Parathyroid adenoma (tissue), 2 donors: ENCODE data around the gene HMX1.

Experiments used
- H2AFZ ChIP-seq: fragments of 300-600 bp; sonication (generic); one replicate; pipeline ENCODE4 v1.7.0; 2017; ENCODE audit warnings: antibody characterized with exemption, mild to moderate bottlenecking
- H3K27ac ChIP-seq: fragments of 300-600 bp; sonication (generic); one replicate; pipeline ENCODE4 v1.7.0; 2017
- H3K27me3 ChIP-seq: fragments of 300-600 bp; sonication (generic); one replicate; pipeline ENCODE4 v1.7.0; 2017; ENCODE audit warnings: low read length; ENCODE audit not compliant: control insufficient read depth, insufficient read depth
- H3K36me3 ChIP-seq: fragments of 300-600 bp; sonication (generic); one replicate; pipeline ENCODE4 v1.7.0; 2017; ENCODE audit warnings: low read length; ENCODE audit not compliant: control insufficient read depth, insufficient read depth
- H3K4me1 ChIP-seq: fragments of 300-600 bp; sonication (generic); one replicate; pipeline ENCODE4 v1.7.0; 2017; ENCODE audit warnings: control low read depth
- H3K4me2 ChIP-seq: fragments of 300-600 bp; sonication (generic); one replicate; pipeline ENCODE4 v1.7.0; 2017; ENCODE audit warnings: low read length
- H3K4me3 ChIP-seq: fragments of 300-600 bp; sonication (generic); one replicate; pipeline ENCODE4 v1.7.0; 2017; ENCODE audit warnings: low read depth, low read length
- H3K79me2 ChIP-seq: fragments of 300-600 bp; sonication (generic); one replicate; pipeline ENCODE4 v1.7.0; 2017; ENCODE audit warnings: control low read depth
- H3K9ac ChIP-seq: fragments of 300-600 bp; sonication (generic); one replicate; pipeline ENCODE4 v1.7.0; 2017; ENCODE audit warnings: mild to moderate bottlenecking
- H3K9me3 ChIP-seq: fragments of 300-600 bp; sonication (generic); one replicate; pipeline ENCODE4 v1.7.0; 2017; ENCODE audit warnings: low read length; ENCODE audit not compliant: control insufficient read depth
- TF ChIP-seq, protein P1 (sequence below): fragments of 300-600 bp; sonication (generic); IDR thresholded peaks from one replicate; pipeline ENCODE4 v1.7.0; 2017; ENCODE audit warnings: antibody characterized with exemption, mild to moderate bottlenecking
- donor health status: primary hyperparathyroidism.

Gene HMX1

GRCh38 chr4:8904666-8905065 is 33.0 kb upstream of the HMX1 start:
- H3K79me2 ChIP-seq: no peaks in the 10 kb centered on the region
- no peak overlapping the region for H3K4me2 ChIP-seq
- H3K27ac ChIP-seq: no peak overlapping the region
- no peak overlapping the region for H3K4me3 ChIP-seq
- no peaks in the 10 kb centered on the region for H3K9me3 ChIP-seq
- H3K9ac ChIP-seq: no peak overlapping the region
- no peaks in the 10 kb centered on the region for H3K27me3 ChIP-seq
- TF ChIP-seq, protein P1, sequence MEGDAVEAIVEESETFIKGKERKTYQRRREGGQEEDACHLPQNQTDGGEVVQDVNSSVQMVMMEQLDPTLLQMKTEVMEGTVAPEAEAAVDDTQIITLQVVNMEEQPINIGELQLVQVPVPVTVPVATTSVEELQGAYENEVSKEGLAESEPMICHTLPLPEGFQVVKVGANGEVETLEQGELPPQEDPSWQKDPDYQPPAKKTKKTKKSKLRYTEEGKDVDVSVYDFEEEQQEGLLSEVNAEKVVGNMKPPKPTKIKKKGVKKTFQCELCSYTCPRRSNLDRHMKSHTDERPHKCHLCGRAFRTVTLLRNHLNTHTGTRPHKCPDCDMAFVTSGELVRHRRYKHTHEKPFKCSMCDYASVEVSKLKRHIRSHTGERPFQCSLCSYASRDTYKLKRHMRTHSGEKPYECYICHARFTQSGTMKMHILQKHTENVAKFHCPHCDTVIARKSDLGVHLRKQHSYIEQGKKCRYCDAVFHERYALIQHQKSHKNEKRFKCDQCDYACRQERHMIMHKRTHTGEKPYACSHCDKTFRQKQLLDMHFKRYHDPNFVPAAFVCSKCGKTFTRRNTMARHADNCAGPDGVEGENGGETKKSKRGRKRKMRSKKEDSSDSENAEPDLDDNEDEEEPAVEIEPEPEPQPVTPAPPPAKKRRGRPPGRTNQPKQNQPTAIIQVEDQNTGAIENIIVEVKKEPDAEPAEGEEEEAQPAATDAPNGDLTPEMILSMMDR: no peak
- H3K4me1 ChIP-seq: no peaks in the 10 kb centered on the region
- H3K36me3 ChIP-seq: no peaks in the 10 kb centered on the region
- no peak overlapping the region for H2AFZ ChIP-seq

DNA sequence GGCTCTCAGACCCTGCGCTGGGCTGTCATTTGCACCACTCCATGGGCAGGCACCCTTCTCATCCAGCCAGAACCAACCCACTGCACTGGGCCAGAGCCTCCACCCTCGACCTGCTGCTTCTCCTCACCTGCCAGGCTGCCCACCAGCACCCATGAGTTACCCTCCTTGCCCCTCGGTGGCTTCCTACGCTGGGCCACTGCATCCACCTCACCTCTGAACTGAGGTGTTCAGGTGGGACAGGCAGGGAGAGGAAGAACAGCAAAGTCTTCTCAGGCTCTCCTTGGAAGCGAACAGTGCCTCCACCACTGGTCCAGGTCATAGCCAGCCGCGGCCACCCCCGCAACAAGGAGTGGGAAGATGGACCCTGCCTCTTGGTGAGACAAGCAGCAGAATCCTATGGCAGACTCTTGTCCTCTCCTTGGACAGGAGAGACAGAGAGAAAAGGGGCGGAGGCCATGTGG is 32.4 kb upstream of the HMX1 start:
- H3K4me1 ChIP-seq: no peaks in the 10 kb centered on the region
- H3K27ac ChIP-seq: no peak overlapping the region
- no peak overlapping the region for H3K4me3 ChIP-seq
- no peaks in the 10 kb centered on the region for H3K27me3 ChIP-seq
- no peaks in the 10 kb centered on the region for H3K79me2 ChIP-seq
- H3K4me2 ChIP-seq: no peak overlapping the region
- TF ChIP-seq, protein P1: no peak
- H3K36me3 ChIP-seq: no peaks in the 10 kb centered on the region
- H2AFZ ChIP-seq: no peak overlapping the region
- H3K9me3 ChIP-seq: no peaks in the 10 kb centered on the region
- no peak overlapping the region for H3K9ac ChIP-seq

DNA sequence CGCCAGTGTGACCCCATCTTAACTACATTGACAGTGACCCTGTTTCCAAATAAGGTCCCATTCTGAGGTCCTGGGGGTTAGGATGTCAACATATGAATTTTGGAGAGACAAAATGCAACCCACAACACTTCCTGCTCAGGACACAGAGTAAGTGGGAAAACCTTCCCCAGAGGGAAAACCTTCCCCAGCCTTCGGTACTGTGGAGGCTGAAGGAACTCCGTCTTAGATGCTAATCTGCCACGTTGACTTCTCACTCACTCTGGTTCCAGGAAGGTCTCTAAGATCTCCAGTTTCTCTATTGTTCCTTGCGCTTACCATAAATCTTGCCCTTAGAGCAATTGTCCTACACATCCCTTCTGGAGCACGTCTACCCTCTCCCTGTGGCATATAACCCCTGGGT is 29.7 kb upstream of the HMX1 start:
- Histone ChIP-seq H3K36me3 (no peaks in the 10 kb centered on the region), H2AFZ (no peak overlapping the region), H3K4me3 (no peak overlapping the region), H3K4me1 (no peaks in the 10 kb centered on the region), H3K9ac (no peak overlapping the region), H3K79me2 (no peaks in the 10 kb centered on the region), H3K4me2 (no peak overlapping the region), H3K9me3 (no peaks in the 10 kb centered on the region), H3K27ac (no peak overlapping the region), H3K27me3 (no peaks in the 10 kb centered on the region)
- TF ChIP-seq, protein P1: no peak

DNA sequence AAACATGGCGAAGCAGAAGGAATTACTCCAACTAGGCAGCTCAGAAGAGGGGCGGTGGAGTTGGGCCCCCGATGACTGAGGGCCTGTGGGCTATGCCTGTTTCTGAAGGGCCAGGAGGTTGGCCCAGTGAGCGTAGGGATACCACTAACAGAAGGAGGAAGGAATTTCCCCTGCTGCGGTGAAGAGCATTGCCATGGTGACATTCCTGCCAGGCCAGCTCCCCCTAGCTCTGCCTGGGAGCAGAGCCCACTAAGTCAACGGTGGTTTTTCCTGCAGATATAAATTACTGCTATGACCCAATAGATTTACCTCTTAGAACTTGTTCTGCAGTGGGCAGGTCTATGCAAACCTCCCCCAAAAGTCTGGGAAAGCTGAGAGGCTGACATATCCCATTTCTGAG is 28.9 kb upstream of the HMX1 start:
- no peak overlapping the region for H2AFZ ChIP-seq
- no peaks in the 10 kb centered on the region for H3K9me3 ChIP-seq
- no peaks in the 10 kb centered on the region for H3K79me2 ChIP-seq
- no peaks in the 10 kb centered on the region for H3K27me3 ChIP-seq
- no peaks in the 10 kb centered on the region for H3K36me3 ChIP-seq
- H3K27ac ChIP-seq: no peak overlapping the region
- TF ChIP-seq, protein P1: no peak
- no peak overlapping the region for H3K9ac ChIP-seq
- no peaks in the 10 kb centered on the region for H3K4me1 ChIP-seq
- no peak overlapping the region for H3K4me3 ChIP-seq
- H3K4me2 ChIP-seq: no peak overlapping the region

DNA sequence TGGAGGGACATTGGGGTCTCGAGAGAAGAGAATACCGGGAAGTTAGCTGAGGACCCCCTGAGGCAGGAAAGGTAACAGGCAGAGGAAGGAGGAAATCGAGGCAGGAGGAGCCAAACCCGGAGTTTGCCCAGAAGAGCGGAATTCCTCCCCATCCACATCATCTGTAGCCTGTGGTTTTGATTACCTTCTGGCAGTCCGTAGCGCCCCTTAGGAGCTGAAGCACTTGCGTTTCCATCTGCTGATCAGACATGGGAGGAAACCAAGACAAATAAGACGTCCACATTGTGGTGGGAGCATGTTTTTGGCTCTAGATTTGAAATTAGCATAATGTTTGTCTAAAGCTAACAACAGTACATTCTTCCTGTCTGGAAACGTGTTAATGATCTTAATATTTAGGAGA is 26.8 kb upstream of the HMX1 start:
- H3K27me3 ChIP-seq: no peaks in the 10 kb centered on the region
- no peak overlapping the region for H2AFZ ChIP-seq
- no peak overlapping the region for H3K27ac ChIP-seq
- H3K4me3 ChIP-seq: no peak overlapping the region
- no peak overlapping the region for H3K9ac ChIP-seq
- TF ChIP-seq, protein P1: no peak
- no peaks in the 10 kb centered on the region for H3K36me3 ChIP-seq
- H3K4me1 ChIP-seq: no peaks in the 10 kb centered on the region
- no peaks in the 10 kb centered on the region for H3K9me3 ChIP-seq
- H3K4me2 ChIP-seq: no peak overlapping the region
- H3K79me2 ChIP-seq: no peaks in the 10 kb centered on the region
